ENCODE measurements around the gene PPP1R2.

- TF ChIP-seq CTCF (IDR thresholded peaks at IDR 0.05) (no peak), POLR2A (IDR thresholded peaks at IDR 0.05) (no peak)
Observed at GRCh38 chr3:195587406-195587805, 44.3 kb upstream of the PPP1R2 start.

Measured in lower leg skin (tissue), 3 donors.